SIG-M5 (cell line): ENCODE data around the gene PADI2.

Experiments used
- DNase-seq: peaks from one replicate; lab custom pipeline; 2025; lab: John Stamatoyannopoulos, UW

Gene PADI2

GRCh38 chr1:17020502-17020901 is 98.7 kb downstream of the PADI2 start:
- DNase-seq, result no peak

- no peak for DNase-seq
Measured at GRCh38 chr1:17018849-17019248, 100.4 kb downstream of the PADI2 start.

GRCh38 chr1:17017435-17017834 is 101.8 kb downstream of the PADI2 start:
- DNase-seq, result no peak
